Left renal pelvis (tissue), 4 donors: Measurements from ENCODE around the gene BEAN1. TPM values are rescaled to one million over a fixed set of nuclear protein-coding genes. Genes with fewer than 3 reads are reported as not detected.
"Not testable (repeated sequence)": the region's sequence is repeated elsewhere in the genome, so short reads cannot be mapped to it uniquely, and the experiment has no call there.

Source experiments
- DNase-seq, 4 donors: peaks; one replicate each; pipeline ENCODE4 v3.0.0-alpha.2; 2013; ENCODE audit warnings: low read depth in 4 of 4, low spot score in 3 of 4
- polyA plus RNA-seq, 4 donors: library from polyadenylated mRNA; unstranded; fragments of 120-200 nt; gene quantifications; one replicate each; pipeline ENCODE4 v1.2.1, GENCODE V29; 2013; ENCODE audit not compliant: insufficient read length in 4 of 4

Gene BEAN1
- polyA plus RNA-seq, 4 donors = 0.66 to 2.9 (median 1.5) TPM

DNA sequence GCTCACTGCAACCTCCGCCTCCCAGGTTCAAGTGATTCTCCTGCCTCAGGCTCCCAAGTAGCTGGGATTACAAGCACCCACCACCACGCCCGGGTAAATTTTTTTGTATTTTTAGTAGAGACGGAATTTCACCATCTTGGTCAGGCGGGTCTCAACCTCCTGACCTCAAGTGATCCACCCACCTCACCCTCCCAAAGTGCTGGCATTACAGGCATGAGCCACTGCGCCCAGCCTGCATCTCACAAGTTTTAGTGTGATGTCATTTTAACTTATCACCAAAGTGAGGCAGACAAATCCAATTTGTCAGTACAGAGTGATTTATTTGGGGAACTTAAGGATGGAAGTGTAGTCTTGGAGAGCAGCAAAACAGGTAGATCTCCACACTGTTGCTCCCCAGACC lies 39.5 kb downstream of the BEAN1 start:
- not testable (repeated sequence) for DNase-seq

DNA sequence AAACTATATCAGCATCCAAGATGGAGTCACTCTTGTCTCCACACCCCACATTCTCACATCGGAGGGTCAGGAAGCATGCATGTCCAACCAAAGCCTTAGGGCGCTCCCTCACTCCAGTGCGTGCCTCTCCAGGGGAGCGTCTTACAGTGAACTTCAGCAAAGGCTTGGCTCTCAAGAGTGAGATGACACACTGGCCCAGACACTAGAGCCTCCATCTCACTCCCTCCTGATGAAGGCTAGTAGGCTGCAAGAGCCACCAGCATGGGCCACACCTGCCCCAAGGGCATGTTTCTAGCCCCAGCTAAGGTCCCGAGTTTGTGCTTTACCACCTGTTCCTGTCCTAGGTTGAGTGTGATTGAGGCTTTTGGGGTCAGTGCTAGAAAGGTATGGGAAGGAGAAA lies 40.5 kb downstream of the BEAN1 start:
- no peak for DNase-seq

DNA sequence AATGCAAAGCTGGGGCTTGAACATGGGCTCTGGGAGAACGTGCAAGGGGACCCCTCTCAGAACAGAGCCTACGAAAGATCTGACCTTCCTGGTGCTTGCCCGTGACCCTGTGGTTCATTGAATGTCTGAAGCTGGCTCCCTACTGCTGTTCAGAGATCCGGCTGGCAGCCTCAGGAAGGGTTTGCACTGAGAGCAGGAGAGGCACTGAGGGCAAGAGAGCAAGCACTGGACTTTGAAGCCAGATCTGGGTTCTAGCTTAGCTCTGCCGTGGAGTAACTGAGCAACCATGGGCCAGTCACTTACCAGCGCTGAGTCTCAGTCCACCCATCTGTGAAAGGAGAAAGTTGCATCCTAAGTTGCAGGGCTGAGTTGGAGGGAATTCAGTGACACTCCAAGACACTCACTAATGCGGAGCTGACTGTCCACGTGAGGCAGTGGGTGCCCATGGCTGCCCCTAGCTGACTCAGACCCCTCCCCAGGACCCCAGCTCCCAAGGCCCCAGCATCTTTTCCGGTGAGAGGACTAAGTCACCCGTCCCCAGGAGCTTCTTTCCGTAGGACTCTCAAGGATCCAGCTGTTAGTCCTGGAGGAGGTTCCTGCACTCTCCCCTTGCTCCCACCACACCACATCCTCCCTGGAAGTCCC lies 41.3 kb downstream of the BEAN1 start:
- no peak for DNase-seq

- DNase-seq = no peak
Measured at GRCh38 chr16:66469291-66469946, 42.3 kb downstream of the BEAN1 start.

DNA sequence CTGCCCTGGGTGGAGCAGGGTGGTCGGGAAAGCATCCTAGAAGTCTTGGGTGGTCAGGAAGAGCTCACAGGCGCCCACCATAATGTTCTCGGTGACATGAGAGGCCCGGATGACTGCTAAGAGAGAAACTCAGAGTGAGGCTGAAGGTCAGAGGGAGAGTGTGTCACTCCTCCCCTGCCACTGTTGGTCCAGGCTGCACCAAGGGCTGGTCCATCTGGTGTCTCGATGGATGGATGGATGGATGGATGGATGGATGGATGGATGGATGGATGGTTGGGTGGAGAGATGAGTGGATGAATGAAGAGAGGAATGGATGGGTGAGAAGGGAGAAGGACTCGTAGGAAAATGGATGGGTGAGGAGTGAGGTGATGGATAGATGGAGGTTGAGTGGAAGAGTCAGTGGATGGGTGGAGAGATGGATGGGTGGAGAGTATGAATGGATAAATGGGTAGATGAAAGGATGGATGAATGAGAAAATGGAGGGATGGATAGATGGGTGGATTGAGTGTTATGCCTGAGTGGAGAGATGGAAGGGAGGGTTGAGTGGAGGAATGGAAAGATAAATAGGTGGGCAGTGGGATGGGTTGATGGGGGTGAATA lies 43.0 kb downstream of the BEAN1 start:
- no peak for DNase-seq

DNA sequence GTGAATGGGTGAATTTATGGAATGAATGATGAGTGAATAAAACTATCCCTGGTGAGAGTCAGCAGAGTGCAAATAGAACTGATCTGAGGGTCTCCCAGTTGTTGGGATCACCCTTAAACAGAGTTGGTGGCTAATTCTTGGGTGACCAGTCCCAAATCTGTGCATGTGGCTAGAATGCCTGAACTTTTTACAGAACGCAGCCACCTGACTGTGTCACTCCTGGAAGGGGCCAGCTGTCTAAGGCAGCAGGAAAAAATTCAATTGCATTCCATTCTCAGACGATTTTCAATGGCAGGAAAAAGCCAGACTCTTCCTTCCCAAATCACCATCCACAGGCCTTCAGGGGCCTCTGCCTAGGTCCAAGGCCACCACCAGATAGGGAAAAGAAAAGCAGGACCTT lies 43.5 kb downstream of the BEAN1 start:
- DNase-seq = no peak

DNA sequence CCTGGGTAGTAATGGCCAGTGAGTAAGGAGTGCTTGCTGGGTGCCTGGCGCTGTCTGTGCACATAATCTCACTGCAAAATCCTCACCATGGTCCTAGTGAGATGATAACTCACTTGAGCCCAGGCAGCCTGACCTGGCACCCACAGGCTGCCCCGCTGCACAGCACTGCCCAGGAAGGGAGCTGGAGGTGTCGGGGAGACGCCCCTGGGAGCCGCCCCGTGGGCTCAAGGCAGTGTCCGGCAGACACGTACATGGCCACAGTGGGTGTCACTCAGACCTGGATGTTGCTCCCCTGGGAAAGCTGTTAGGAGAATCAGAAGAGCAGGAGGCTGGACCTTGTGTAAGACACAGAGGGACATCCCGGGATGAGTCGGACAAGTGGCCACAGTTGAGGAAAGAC lies 44.2 kb downstream of the BEAN1 start:
- no peak for DNase-seq

- DNase-seq = no peak
Measured at GRCh38 chr16:66471716-66472393, 44.8 kb downstream of the BEAN1 start.

GRCh38 chr16:66473051-66473571 lies 46.0 kb downstream of the BEAN1 start:
- DNase-seq = no peak

DNA sequence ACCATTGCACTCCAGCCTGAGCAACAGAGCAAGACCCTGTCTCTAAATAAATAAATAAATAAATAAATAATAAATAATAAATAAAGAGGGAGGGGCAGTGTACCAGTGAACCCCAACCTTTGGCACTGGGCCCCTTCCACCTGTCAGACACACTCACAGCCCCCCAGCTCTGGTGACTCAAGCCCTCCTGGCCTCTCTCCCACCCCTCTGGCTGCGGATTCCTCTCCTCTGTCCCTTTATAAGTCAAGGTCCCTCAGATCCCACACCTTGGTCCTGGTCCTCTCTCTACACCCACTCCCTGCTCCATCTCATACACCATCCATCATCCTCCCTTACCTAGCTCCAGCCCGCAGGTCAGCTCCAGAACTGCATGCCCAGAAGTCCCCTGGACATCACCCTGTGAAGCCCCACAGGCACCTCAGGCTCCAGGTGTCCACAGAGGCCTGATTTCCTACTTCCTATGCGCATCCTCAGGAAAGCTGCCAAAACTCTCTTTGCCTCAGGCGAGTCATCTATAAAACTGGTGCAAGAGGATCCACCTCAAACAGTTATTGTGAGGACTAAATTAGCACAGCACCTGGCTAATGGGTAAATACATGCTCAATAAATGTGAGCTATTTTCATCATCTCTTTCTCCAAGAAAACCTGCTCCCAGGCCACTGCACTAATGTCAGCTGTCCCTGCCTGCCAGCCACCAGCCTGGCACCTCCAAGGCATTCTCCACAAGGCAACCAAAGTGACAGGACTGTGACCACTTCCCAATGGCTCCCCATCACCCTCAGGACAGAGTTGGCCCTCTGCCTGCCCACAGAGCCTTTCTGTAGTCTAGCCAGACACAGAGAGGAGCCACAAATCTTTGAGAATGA lies 46.8 kb downstream of the BEAN1 start:
- no peak for DNase-seq

GRCh38 chr16:66474750-66475199 lies 47.7 kb downstream of the BEAN1 start:
- no peak for DNase-seq

- DNase-seq = no peak
Measured at GRCh38 chr16:66475232-66475631, 48.1 kb downstream of the BEAN1 start.

- DNase-seq = no peak
Measured at GRCh38 chr16:66476328-66477027, 49.4 kb downstream of the BEAN1 start.

GRCh38 chr16:66477028-66477515 lies 50.0 kb downstream of the BEAN1 start:
- no peak for DNase-seq

DNA sequence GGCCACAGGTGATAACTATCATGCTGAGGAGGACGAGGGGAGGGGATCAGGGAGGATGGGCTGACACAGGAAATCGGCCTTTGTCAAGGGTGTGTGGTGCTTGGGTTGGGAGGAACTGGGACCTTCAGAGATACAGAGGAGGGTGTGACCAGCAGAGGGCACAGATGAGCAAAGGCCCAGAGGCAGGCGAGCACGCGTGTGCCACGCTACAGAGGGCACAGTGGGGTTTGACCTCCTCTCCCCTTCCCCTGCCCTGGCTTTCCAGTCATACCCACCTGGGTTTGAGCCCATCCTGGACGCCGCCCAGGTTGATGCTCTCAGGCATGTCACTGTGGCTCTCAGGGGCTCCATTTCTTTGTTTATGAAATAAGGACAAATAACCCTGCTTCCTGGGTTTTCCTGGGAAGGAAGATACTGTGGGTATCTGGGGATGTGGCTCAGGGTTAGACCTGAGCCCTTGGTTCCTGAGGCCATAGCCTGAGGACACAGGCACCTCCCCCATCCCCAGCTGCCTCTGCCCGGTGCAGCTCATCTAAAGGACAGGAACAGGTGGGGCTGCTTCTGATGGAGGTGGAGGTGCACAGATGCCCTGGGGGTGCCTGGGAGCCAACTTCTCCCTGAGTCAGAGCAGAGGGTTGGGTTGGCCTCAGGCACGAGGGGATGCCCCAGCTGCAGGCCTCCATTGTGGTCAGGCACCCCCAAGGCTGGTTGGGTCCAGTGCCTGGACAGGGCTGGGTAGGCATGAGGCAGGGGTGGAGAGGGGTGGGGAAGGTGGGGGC lies 51.8 kb downstream of the BEAN1 start:
- DNase-seq = no peak

GRCh38 chr16:66479661-66480264 lies 52.7 kb downstream of the BEAN1 start:
- DNase-seq = no peak

GRCh38 chr16:66480265-66481080 lies 53.4 kb downstream of the BEAN1 start:
- no peak for DNase-seq
